GM21528 (cell line): ENCODE measurements around the gene LRRC74A.
"Not testable (repeated sequence)": the region's sequence is repeated elsewhere in the genome, so short reads cannot be mapped to it uniquely, and the experiment has no call there.

ENCODE experiments used
- ATAC-seq: cut with Tn5 transposase; IDR thresholded peaks from one replicate; pipeline ENCODE4 v1.9.1; 2021; ENCODE audit warnings: mild to moderate bottlenecking, moderate library complexity; ENCODE audit not compliant: unreplicated experiment, low FRiP score

LRRC74A gene

GRCh38 chr14:76883447-76883846, 57.2 kb downstream of the LRRC74A start:
- no peak for ATAC-seq

- no peak for ATAC-seq
Observed at GRCh38 chr14:76884394-76884793, 58.2 kb downstream of the LRRC74A start.

DNA sequence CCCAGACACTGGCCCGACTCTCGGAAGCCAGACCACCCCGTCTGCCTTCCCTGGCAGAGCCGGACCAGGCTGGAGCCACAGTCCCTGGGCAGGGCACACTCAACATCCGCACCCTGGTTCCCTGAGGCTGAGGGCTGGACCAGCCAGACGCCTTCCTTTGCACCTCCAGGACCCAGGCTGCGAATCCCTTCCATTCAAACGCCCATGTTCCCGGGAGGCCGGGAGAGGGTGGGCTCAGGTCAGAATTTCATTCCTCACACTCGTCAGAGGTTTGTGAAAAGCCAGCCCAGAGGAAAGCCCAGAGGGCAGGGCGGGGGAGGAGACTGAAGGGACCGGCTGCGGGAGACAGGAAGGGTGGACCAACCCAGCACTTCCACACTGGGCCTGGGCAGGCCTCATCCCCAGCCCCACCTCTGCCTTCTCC, 58.7 kb downstream of the LRRC74A start:
- no peak for ATAC-seq

DNA sequence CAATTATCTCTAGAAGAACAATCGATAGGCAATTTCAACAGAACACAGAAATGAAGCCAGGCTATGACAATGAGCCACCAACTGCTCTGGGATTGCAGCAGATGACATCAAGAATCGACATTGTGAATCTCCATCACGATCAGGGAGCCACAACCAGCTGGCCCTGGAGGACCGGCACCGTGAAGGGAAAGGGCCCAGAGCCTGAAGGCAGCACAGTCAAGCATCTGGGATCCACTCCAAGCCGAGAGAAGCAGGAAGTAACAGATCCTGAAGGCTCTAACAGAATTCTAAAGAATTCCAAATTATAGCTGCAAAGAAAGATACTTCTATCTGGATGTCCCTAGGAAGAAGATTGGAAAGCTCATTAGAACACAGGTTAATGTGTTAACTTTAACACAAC, 61.0 kb downstream of the LRRC74A start:
- ATAC-seq = no peak

DNA sequence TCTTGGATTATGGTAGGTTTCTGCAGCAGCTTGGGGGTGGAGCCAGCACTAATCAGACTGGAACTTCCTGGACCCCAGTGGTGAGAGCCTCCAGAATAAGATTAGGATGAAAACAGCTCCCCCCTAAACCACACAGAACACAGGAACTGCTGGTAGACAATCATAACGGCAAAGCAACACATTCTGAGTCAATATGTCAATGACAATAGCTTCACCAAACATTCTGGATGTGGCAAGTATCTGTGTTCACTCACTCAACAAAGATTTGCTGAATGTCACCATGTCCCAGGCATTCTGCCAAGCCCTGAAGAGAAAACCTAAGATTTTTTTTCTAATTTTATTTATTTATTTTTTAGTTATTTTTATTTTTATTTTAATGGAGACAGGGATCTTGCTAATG, 65.2 kb downstream of the LRRC74A start:
- no peak for ATAC-seq

GRCh38 chr14:76894308-76894707, 68.1 kb downstream of the LRRC74A start:
- no peak for ATAC-seq

GRCh38 chr14:76898006-76898405, 71.8 kb downstream of the LRRC74A start:
- ATAC-seq = not testable (repeated sequence)

- no peak for ATAC-seq
Observed at GRCh38 chr14:76900682-76901081, 74.5 kb downstream of the LRRC74A start.

DNA sequence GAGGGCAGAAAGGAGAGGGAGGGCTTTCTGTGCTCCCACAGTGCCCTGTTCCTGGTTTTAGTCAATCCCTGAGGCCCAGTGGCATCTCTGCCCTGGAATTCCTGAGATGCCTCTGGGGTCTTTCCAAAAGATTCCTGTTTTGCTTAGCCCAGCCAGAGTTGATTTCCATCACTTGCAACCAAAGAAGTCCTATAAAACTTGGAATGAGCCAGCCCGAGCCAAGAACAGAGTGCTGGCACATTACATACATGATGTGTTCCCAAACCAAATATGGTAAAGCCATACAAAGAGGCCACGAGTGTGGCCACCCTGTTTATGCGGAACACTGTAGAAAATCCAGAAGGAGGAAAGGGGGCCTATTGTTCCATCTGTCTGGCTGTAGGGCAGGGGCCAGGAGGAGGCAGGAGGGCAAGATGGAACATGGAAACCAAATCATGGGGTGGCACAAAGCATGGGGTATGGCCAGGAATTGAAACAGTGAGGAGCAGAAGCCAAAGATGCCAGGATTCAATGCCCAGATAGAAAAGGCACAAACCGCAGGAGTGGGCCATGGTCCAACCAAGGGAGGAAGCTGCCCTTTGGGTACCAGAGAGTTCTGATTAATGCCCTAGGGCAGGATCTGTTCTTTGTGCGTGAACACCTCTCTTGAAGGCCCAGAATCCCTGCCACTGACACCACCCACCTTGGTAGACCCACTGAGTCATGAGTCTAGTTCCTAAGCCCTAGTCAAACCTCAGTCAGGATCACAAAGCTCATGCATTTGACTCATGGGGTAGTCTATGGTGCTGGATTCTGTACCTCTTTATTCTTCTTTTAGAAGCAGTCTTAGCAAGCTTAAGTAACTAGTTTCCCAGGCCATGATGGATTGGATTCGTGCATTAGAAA, 75.2 kb downstream of the LRRC74A start:
- ATAC-seq = no peak

- no peak for ATAC-seq
Observed at GRCh38 chr14:76902591-76902990, 76.4 kb downstream of the LRRC74A start.

DNA sequence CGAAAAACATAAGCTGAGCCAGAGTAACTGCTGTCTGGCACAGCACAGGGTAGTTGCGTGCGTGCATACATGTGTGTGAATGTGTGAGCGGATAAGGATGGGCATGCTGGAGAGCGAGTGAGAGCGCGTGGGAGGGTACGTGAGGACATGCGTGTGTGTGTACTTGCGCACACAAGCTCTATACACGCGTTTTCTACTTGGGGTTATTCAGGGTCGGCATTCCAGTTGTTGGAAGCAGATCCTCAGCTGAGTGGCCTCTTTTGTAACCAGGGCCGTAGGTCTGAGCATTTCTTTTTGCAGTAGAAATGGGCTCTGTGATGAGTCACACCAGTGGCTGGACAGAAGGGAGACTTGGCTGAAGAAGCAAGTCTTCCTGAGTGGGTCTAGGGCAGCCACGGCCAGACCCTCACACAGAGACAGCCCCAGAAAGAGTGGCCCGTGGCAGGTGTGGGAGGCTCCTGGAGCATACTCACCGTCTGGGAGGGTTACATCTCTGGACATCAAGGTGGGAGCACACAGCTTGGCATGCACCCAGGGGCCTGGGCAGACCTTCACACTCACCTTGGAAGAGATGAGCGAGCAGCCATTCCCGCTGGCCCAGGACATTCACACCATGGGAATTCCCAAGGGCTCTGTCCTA, 78.0 kb downstream of the LRRC74A start:
- no peak for ATAC-seq

- peak; percentile 65 for ATAC-seq
Observed at GRCh38 chr14:76904740-76905569, 78.7 kb downstream of the LRRC74A start.

DNA sequence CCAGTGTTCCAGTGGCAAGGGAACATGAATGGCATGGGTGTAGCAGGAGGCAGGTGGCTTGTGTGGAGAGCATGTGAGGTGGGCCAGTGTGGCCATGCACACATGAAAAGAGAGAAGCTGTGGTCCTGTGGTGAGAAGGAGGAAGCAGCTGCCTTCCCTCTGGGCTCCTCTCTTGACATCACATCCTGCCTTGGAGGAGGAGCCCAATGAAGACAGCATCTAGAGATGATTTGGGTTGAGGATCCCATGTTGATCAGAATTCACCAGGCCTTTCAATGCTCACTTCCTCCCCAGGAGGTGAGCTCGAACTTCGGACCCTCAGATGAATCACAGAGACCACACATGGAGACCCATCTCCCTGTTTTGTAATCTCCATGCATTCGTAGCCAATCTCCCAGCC, 82.6 kb downstream of the LRRC74A start:
- ATAC-seq = no peak

- no peak for ATAC-seq
Observed at GRCh38 chr14:76909266-76909665, 83.1 kb downstream of the LRRC74A start.

- ATAC-seq = no peak
Observed at GRCh38 chr14:76910371-76910890, 84.2 kb downstream of the LRRC74A start.

- ATAC-seq = no peak
Observed at GRCh38 chr14:76911473-76911872, 85.3 kb downstream of the LRRC74A start.

DNA sequence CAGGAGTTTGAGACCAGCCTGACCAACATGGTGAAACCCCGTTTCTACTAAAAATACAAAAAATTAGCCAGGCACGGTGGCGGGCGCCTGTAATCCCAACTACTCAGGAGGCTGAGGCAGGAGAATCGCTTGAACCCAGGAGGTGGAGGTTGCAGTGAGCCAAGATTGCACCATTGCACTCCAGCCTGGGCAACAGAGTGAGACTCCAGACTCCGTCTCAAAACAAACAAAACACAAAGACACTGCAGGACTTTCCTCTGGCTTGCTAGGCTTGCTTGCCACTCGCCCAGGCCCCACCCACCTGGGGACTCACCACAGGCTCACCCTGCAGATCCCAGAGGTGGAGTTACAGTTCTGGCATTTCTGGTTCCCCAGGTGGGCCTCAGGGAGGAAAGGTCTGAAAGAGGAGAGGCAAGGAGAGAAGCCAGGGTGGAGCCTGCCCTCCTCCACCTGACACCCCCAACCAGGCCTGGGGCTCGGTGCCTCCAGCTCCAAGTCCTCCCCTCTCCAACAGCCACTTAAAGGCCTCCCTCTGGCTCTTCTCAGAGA, 88.4 kb downstream of the LRRC74A start:
- ATAC-seq = not testable (repeated sequence)

DNA sequence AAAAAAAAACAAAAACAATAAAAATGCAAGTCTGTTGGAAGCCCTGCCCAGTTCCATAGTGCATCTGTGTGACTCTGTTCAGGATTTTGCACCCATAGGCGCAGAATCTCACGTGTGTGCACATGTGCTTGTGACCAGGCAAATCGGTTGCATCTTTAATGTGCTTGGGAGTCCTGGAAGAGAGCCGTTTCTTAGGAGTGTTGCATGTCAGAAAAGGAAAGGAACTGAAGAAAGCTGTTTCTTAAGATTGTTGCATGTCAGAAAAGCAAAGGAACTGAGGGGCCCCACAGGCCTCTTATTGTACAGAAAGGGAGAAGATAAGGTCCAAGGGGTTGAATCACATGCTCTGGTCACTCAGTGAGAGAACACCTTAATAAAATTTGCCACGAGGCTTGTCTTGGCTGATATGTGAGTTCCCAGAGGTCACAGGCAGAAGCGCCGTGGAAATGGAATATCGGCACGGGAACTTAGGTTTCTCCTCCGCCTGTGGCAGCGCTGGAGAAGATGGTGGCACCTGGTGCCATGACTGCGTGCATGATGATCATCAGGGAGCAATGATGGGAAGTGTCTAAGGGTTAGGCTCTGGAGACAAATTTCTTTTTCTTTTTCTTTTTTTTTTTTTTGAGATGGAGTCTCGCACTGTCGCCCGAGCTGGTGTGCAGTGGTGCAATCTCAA, 90.0 kb downstream of the LRRC74A start:
- ATAC-seq = no peak

DNA sequence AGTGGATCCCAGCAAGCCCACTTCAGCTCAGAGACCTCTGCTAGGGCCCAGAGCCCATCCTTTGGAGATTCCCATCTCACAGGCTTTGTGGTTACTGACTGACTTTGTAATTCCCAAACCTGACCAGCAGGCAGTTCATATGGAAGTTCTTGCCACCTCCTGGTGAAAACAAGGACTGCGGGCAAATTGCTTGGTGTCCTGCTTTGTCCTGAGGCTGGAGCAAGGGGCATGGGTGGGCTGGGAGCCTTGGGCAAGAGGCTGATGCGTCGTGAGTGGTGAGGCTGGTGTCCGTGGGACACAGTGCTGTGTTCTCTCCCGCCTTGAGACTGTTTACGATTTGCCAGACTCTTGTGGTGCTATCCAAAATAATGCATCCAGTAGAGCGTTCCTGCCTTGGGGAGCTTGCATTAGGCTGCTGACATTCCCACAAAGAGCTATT, 91.0 kb downstream of the LRRC74A start:
- ATAC-seq = no peak

- no peak for ATAC-seq
Observed at GRCh38 chr14:76917745-76918255, 91.6 kb downstream of the LRRC74A start.
